Measurements from ENCODE around the gene ATAD2B.

- no peak for TF ChIP-seq CTCF (conservative IDR thresholded peaks at IDR 0.05 in 1 of 2, IDR thresholded peaks at IDR 0.05 in 1 of 2; ENCODE audit: extremely low read depth in 1 of 2, insufficient read depth in 1 of 2, low read depth in 1 of 2, low read length in 2 of 2)
- TF ChIP-seq EZH2 (IDR thresholded peaks at IDR 0.05; ENCODE audit: borderline replicate concordance, low read length): no peak
Observed at GRCh38 chr2:23809150-23809549, 117.8 kb downstream of the ATAD2B start.

Data from mammary epithelial cell (primary cell).